ENCODE measurements around the gene GREB1L.

The GREB1L gene

DNA sequence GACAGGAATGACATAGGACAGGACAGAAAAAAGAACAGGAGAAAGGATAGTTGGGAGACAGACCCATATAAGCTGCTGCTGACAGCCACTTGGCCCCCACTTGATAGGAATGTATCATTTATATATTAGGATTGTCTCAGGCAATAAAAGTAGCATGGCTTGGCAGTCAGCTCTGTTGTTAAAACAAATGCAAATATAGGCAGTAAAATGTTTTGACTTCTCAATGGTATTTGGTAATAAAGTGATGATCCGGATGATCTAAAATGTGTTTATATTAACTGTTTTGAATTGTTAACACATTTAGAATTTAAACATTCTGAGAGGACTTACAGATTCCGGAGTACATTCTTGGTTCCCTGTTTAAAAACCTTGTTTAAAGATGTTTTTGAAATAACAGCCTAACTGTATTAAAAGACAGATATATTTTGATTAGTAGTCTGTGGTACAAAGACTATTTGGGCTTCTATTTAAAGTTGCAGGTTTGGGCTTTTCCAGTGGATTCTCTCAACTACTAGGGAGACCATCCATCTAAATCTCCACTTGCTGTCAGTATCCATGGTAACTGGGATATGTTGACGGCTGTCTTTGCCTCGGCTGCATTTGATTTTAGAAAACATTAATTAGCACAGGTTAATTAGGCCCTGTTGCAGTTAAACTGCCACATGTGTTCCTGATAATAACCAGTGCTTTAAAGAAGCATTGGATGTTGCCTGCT, 210.9 kb downstream of the GREB1L start:
- no peak for DNase-seq

DNA sequence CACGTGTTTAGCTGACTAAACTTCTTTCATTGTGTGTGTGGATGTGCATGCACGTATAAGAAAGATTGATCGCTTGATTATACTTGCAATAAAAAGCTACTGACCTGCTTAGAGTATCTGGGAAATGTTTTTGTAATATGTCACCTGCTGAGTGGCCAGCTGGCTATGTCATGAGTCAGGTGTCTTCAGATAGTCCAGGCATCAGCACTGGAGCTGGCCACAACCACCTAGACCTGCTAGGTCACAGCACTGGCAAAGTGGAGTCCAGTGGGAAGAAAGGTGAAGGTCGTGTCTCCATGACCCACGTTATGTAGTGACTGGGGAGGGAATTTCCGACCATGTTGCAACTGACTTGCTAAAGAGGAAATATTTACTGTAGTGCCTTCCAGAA, 211.5 kb downstream of the GREB1L start:
- no peak for DNase-seq

DNA sequence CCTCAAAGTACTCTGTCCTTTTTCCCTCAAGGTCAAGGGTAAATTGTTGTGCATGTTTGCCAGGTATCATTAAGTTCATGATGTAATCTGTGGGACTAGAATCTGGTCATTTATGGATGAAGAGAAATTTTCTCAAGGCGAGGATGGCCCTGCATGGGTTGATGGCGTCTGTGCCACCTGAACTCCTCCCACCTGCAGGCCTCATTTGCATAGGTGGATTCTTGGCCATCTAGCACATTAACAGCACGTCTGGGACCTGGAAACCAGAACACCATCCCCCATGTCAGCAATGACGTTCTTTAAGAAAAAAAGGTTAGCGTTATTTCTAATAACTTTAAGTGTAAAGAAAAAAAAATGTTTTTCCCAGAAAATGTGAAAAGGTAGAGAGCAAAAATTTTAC, 212.7 kb downstream of the GREB1L start:
- no peak for DNase-seq

GRCh38 chr18:21456428-21457178, 214.6 kb downstream of the GREB1L start:
- DNase-seq, result no peak

GRCh38 chr18:21457179-21457535, 215.1 kb downstream of the GREB1L start:
- no peak for DNase-seq

- DNase-seq, result no peak
These were observed 216.3 kb downstream of the GREB1L start for GRCh38 chr18:21458310-21458709.

GRCh38 chr18:21458788-21459187, 216.8 kb downstream of the GREB1L start:
- DNase-seq, result no peak

- DNase-seq, result no peak
These were observed 217.8 kb downstream of the GREB1L start for GRCh38 chr18:21459706-21460286.

DNA sequence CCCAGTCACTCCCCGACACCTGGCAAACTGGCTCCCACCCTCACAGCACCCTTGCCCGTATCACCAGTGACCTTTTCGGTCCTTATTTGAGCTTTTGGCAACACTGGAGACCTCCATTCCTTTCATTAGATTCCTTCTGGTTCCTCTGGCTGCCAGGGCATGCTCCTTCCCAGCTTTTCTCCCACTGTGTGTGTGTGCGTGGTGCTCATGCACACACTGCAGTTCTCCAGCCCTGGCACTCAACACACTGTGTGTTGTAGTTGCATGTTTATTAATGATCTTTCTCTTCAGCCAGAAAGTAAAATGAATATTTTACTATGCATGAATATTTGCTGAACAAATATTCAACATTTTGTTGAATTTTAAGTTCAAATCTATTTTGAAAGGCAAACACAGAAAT, 219.4 kb downstream of the GREB1L start:
- DNase-seq, result no peak

GRCh38 chr18:21463718-21464117, 221.7 kb downstream of the GREB1L start:
- no peak for DNase-seq

DNA sequence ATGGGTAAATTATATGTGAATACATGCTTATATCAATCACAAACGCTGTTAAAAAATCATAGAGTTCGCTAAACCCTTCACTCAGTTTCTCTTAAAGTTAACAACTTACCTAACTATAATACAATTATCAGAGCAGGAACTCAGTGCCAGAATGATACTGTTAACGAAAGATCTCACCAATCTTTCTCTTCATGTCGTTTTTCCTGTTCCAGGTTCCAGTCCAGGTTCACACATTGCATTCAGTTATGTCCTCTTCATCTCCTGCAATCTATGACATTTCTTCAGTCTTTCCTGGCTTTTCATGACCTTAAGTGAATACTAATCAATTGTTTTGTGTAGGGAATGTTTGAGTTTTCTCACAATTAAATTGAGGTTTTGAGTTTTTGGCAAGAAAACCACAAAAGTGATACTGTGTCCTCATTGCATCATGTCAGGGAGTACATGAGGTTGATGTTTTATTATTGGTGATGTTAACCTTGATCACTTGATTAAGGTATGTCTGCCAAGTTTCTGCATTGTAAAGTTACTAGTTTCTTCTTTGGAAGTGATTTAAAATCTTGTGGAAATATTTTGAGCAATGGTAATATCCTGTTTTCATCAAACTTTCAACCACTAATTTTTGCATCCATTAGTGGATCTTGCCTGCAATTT, 226.6 kb downstream of the GREB1L start:
- no peak for DNase-seq

- DNase-seq, result no peak
These were observed 230.7 kb downstream of the GREB1L start for GRCh38 chr18:21472741-21473140.

DNA sequence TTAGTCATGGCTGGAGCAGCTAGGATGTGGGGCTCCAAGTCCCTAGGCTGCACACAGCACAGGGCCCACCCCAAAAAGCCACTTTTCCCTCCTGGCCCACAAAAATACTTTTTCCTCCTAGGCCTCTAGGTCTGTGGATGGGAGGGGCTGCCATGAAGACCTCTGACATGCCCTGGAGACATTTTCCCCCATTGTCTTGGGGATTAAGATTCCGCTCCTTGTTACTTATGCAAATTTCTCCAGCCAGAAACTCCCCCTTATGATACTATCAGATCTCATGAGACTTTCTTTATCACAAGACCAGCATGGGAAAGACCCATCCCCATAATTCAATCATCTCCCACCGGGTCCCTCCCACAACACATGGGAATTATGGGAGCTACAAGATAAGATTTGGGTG, 232.6 kb downstream of the GREB1L start:
- DNase-seq, result no peak

GRCh38 chr18:21479721-21480120, 237.7 kb downstream of the GREB1L start:
- no peak for DNase-seq

GRCh38 chr18:21481739-21482138, 239.7 kb downstream of the GREB1L start:
- no peak for DNase-seq

GRCh38 chr18:21483051-21483450, 241.0 kb downstream of the GREB1L start:
- no peak for DNase-seq

GRCh38 chr18:21484851-21485636, 243.0 kb downstream of the GREB1L start:
- no peak for DNase-seq

DNA sequence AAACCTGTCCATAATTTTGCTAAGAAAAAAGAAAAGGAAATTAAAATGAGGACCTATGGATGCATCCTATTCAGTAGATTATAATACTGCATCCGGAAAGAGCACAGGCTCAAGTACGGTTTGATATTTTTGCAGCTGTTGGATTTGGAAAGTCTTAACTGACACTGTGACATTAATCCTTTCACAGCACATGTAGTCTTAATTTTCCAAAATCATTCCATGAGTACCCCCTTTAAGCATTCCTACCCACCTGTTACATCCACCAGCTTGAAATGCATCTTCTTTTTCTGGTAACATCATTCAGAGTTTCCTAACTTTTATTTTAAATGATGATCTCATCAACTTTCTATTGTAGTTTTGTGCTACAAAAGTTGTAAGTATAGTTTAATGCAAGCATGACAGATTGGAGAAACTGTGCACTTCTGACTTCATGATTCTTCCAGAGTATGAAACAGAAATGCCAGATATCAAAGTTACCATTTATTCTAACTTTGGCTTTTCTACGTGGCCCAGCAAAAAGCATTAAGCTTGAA, 244.9 kb downstream of the GREB1L start:
- DNase-seq, result no peak

DNA sequence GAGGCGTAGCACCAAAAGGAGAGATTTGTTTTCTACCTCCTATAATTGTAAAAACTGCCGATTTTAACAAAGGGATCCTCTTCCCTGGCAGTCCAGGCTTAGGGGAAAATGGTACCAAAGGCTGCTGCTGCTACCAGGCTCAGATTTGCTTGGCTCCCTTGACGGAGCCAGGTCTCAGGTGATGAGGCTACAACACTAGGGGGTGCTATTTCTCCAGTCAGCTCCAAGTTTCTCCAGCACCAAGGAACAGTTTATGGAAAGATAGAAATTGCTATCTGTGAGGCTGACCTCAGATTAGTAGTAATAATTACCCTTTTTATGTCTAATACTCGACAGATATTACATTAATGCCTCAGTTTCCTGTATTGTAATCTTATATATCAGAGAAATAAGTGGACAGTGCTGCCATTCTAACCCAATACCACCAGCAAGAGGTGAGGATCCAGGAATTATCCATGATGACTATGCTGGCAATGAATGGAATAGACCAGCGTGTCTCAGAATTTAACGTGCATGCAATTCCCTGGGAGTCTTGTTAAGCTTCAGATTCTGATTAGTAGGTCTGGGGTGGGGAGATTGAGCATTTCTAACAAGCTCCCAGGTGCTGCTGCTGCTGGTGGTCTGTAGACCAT, 247.2 kb downstream of the GREB1L start:
- DNase-seq, result peak in 1 of 2 donors; percentile 40

DNA sequence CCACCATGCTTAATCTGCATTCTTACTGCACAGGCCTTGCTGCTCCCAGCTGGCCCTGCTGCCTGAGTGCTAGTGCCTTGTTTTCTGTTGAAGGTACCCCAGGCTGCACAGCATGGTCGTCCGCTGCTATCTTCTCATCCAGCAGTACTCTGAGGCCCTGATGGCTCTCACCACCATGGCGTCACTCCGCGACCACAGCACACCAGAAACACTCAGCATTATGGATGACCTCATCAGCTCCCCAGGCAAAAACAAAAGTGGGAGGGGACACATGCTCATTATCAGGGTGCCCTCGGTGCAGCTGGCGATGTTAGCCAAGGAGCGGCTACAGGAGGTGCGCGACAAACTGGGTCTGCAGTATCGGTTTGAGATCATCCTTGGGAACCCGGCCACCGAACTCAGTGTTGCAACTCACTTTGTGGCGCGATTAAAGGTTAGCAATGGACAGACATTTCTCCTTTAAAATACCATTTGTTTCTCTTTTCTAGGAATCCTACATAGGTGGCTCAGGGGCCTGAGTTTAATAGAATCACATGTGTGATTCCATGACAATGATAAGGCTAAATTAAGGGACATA, 248.0 kb downstream of the GREB1L start:
- DNase-seq, result no peak

- DNase-seq, result no peak
These were observed 248.7 kb downstream of the GREB1L start for GRCh38 chr18:21490748-21491147.
